Measurements from ENCODE around the gene EIF2S3B.

Gene EIF2S3B

DNA sequence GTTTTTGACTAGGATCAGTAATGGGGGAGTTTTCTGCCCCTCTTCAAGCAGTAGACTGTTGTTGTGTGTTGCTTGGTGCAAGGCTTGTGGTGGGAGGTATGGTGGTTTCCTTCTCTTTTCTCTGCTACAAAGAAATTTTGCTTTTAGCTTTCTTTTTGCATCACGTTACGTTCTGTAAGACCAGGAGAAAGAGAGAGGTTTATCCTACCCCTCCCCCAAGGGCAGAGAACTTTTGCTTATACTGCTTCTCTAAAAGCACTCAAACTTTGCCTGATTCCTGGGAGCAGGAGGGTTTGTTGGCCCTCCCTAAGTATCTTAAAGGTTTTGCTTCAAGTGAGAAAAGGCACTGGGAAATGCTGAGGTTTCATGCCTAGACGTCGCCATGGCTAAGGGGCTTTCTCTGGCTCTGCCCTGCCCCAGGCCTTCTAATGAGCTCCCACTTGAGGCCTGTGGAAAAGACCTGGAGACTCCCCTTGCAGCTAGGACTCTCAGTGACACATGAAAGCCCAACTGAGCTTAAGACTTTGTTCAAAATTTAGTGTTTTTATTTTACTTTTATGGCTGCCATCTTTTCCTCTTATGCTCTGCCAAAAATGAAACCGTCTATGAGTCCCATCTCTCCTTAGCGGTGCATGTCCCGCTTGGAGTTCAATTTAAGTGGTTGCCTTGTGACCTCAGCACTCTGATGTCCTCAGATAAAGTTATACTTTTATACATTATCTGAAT, 49.2 kb downstream of the EIF2S3B start:
- no peak for DNase-seq

DNA sequence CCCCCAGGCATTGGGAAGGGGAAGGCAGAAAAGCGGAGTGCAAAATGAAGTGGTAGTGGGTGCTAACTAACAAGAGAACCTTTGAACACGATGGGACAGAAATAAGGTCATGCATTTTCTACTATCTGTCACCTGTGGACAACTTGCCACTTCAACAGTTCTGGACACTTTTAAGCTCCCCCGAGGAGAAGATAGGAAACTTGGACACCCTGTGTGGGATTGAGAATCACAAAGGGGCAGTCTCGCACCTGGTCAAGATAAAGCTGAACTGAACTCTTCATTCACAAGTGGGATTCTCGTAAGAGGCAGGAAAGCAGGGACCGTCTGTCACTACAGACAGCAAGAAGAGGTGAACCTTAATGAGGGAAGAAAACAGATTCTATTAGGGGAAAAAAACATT, 51.6 kb downstream of the EIF2S3B start:
- DNase-seq = no peak

DNA sequence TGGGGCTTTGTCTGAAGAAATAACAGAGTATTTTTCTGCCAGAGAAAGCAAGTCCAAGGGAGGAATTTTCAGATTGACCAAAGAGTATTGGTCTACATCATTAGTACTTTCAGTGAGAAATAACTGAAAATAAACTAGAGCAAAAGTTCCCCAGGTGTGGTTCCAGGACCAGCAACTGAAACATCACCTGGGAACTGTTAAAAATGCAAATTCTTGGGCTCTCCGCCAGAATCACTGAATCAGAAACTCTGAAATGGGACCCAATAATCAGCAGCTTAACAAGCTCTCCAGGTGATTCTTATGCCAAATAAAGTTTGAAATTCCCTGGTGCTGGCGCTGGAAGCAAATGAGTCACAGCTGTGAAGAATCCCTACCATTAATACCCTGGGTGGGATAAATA, 52.1 kb downstream of the EIF2S3B start:
- no peak for DNase-seq

Data from central memory CD4-positive, alpha-beta T cell (primary cell).